GM23248 (cell line): Measurements from ENCODE around the gene NENF.

Source experiments
- EZH2 ChIP-seq: fragments of 200-600 bp; sonication (generic); IDR thresholded peaks from 2 replicates; pipeline ENCODE4 v1.6.1; 2018; ENCODE audit warnings: antibody characterized with exemption, mild to moderate bottlenecking; ENCODE audit not compliant: insufficient read depth, poor library complexity, severe bottlenecking
- EZH2phosphoT487 ChIP-seq: fragments of 200-600 bp; sonication (generic); IDR thresholded peaks from 2 replicates; pipeline ENCODE4 v1.6.1; 2018; ENCODE audit warnings: antibody characterized with exemption, moderate library complexity, mild to moderate bottlenecking, low read depth; ENCODE audit not compliant: insufficient read depth

- no peak for TF ChIP-seq EZH2phosphoT487
- TF ChIP-seq EZH2 = no peak
These were observed 23.2 kb downstream of the NENF start for GRCh38 chr1:212455803-212456528.
